DOHH2 (cell line): ENCODE results near the gene AKAP7.

Experiments used
- H3F3A ChIP-seq: fragments of 200-600 bp; sonication (generic), shearing (Covaris generic); 2 replicates; pipeline ENCODE4 v1.6.0; 2016; ENCODE audit warnings: antibody characterized with exemption, mild to moderate bottlenecking; ENCODE audit not compliant: control insufficient read depth, insufficient read depth
- H3K27ac ChIP-seq: fragments of 200-600 bp; sonication (generic); 2 replicates; pipeline ENCODE4 v1.5.1; 2014; ENCODE audit warnings: low read depth, mild to moderate bottlenecking, low read length, moderate library complexity
- H3K27me3 ChIP-seq: fragments of 200-600 bp; sonication (generic); 2 replicates; pipeline ENCODE4 v1.6.1; 2014; ENCODE audit warnings: mild to moderate bottlenecking, low read length, mixed read lengths; ENCODE audit not compliant: control insufficient read depth
- H3K36me3 ChIP-seq: fragments of 200-600 bp; sonication (generic); 2 replicates; pipeline ENCODE4 v1.6.1; 2014; ENCODE audit warnings: mild to moderate bottlenecking, low read length, moderate library complexity, mixed read lengths; ENCODE audit not compliant: control insufficient read depth
- H3K4me1 ChIP-seq: fragments of 200-600 bp; sonication (generic); 2 replicates; pipeline ENCODE4 v1.6.1; 2014; ENCODE audit warnings: mild to moderate bottlenecking, low read length, mixed read lengths; ENCODE audit not compliant: control insufficient read depth
- H3K4me2 ChIP-seq: fragments of 200-600 bp; sonication (generic); 2 replicates; pipeline ENCODE4 v1.6.0; 2014; ENCODE audit warnings: mild to moderate bottlenecking, low read length, moderate library complexity
- H3K4me3 ChIP-seq: fragments of 200-600 bp; sonication (generic); 2 replicates; pipeline ENCODE4 v1.5.1; 2014; ENCODE audit warnings: mild to moderate bottlenecking, low read length, mixed read lengths
- H3K79me2 ChIP-seq: fragments of 200-600 bp; sonication (generic); 2 replicates; pipeline ENCODE4 v1.6.1; 2014; ENCODE audit warnings: mild to moderate bottlenecking, low read length, mixed read lengths; ENCODE audit not compliant: control insufficient read depth
- H3K9me2 ChIP-seq: fragments of 200-600 bp; sonication (generic); replicated peaks from 2 replicates; pipeline ENCODE4 v1.6.1; 2014; ENCODE audit warnings: mild to moderate bottlenecking, low read length, mixed read lengths; ENCODE audit not compliant: control insufficient read depth
- H3K9me3 ChIP-seq: fragments of 200-600 bp; sonication (generic); 2 replicates; pipeline ENCODE4 v1.6.1; 2014; ENCODE audit warnings: antibody characterized with exemption, low read length, mixed read lengths; ENCODE audit not compliant: control insufficient read depth, insufficient read depth
- H4K20me1 ChIP-seq: fragments of 200-600 bp; sonication (generic); 2 replicates; pipeline ENCODE4 v1.6.0; 2014; ENCODE audit warnings: low read depth, mild to moderate bottlenecking, antibody characterized with exemption, low read length, moderate library complexity; ENCODE audit not compliant: control insufficient read depth, insufficient read depth
- EZH2phosphoT487 ChIP-seq: fragments of 200-600 bp; sonication (generic); IDR thresholded peaks from 2 replicates; pipeline ENCODE4 v1.6.1; 2017; ENCODE audit warnings: borderline replicate concordance, mild to moderate bottlenecking, antibody characterized with exemption, low read length, moderate library complexity, mixed read lengths
- TF ChIP-seq, protein P1 (sequence below): fragments of 200-600 bp; sonication (generic); IDR thresholded peaks from one replicate; pipeline ENCODE4 v1.5.1; 2014; ENCODE audit warnings: antibody characterized with exemption, mild to moderate bottlenecking, low read depth, low read length; ENCODE audit not compliant: poor library complexity, severe bottlenecking

Gene AKAP7

DNA sequence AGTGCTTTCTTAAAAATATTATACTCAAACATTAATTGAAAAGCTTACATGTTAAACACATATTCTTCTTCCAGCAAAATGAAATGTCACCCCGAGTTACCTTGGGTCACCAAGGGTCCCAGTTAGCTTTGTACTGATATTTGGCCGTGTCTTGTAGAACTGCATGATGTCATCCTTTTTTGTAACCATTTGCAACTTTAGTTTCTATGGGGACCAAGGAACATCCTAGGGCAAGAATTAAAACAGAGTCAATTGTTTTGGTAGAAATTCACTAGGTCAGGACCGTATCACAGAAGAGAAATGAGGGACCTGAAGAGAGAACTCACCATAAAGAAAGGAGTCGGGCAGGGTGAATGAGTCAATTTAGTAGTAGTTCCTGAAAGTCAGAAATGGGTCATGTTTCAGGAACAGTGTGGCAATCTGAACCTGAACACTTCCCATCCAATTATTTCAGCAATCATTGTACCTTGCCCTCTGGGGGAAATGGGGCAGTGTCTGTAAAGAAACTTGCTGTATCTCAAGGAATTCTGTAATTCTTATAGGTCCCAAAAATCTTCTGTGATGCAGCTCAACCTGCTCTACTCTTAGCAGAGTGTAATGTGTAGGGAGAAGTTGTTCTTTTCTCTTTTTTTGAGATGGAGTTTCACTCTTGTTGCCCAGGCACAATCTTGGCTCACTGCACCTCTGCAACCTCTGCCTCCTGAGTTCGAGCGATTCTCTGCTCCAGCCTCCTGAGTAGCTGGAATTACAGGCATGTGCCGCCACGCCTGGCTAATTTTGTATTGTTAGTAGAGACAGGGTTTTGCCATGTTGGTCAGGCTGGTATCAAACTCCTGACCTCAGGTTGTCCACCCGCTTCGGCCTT is 5.3 kb upstream of the AKAP7 start:
- H3K36me3 ChIP-seq = no peaks in the 10 kb centered on the region
- H3K27me3 ChIP-seq = peaks cover 20% of the 10 kb centered on the region
- H4K20me1 ChIP-seq = no peaks in the 10 kb centered on the region
- peaks cover 6% of the 10 kb centered on the region for H3K4me1 ChIP-seq
- no peak overlapping the region for H3K4me3 ChIP-seq
- TF ChIP-seq, protein P1, sequence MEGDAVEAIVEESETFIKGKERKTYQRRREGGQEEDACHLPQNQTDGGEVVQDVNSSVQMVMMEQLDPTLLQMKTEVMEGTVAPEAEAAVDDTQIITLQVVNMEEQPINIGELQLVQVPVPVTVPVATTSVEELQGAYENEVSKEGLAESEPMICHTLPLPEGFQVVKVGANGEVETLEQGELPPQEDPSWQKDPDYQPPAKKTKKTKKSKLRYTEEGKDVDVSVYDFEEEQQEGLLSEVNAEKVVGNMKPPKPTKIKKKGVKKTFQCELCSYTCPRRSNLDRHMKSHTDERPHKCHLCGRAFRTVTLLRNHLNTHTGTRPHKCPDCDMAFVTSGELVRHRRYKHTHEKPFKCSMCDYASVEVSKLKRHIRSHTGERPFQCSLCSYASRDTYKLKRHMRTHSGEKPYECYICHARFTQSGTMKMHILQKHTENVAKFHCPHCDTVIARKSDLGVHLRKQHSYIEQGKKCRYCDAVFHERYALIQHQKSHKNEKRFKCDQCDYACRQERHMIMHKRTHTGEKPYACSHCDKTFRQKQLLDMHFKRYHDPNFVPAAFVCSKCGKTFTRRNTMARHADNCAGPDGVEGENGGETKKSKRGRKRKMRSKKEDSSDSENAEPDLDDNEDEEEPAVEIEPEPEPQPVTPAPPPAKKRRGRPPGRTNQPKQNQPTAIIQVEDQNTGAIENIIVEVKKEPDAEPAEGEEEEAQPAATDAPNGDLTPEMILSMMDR = no peak
- TF ChIP-seq EZH2phosphoT487 = no peak
- 0 out of 2 replicates have a peak, but pooled peaks cover 2% of the 10 kb centered on the region for H3F3A ChIP-seq
- H3K79me2 ChIP-seq = no peaks in the 10 kb centered on the region
- no peaks in the 10 kb centered on the region for H3K9me2 ChIP-seq
- no peak overlapping the region for H3K4me2 ChIP-seq
- no peaks in the 10 kb centered on the region for H3K9me3 ChIP-seq
- no peak overlapping the region for H3K27ac ChIP-seq

DNA sequence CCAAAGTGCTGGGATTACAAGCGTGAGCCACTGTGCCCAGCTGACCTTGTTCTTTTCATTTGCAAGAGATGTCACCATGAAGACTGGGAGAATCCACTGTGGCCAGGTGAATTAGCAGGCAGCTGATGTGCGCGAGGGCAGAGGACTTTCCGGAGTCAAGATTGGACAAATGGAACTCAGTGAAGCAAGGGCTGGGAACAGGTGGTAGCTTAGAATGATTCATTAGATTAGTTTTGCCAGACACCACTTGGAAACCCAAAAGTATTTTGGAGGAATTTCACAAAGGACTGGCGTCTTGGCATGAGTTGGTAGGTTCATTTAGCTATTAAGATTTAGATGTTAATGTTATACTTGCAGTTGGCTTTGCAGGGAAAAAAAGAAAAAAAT is 4.7 kb upstream of the AKAP7 start:
- H3K9me3 ChIP-seq = no peaks in the 10 kb centered on the region
- no peaks in the 10 kb centered on the region for H3K9me2 ChIP-seq
- no peak overlapping the region for H3K4me2 ChIP-seq
- H3K27ac ChIP-seq = no peak overlapping the region
- no peaks in the 10 kb centered on the region for H4K20me1 ChIP-seq
- peaks cover 23% of the 10 kb centered on the region for H3K27me3 ChIP-seq
- TF ChIP-seq, protein P1 = no peak
- TF ChIP-seq EZH2phosphoT487 = no peak
- no peak overlapping the region for H3K4me3 ChIP-seq
- no peaks in the 10 kb centered on the region for H3K79me2 ChIP-seq
- H3F3A ChIP-seq = 0 out of 2 replicates have a peak, but pooled peaks cover 2% of the 10 kb centered on the region
- no peaks in the 10 kb centered on the region for H3K36me3 ChIP-seq
- H3K4me1 ChIP-seq = peaks cover 8% of the 10 kb centered on the region

DNA sequence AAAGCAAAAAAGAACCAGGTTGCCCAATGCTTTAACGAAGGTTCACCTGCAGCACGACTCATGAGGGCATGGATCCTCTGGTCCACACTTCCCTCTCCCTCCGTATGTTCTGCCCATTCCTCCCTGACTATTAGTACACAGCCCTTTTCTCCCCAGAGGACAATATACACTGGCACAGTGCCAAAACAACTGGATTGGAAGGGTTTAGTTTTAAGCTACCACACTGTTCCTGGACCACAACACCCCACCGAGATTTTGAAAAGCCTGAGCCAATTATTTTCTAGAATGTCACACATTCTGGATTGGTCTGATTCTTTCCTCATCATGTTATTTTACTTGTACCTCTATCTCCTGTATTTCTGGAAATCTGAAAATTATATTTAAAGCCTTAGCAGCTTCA is 2.9 kb upstream of the AKAP7 start:
- H3K27me3 ChIP-seq = peaks cover 32% of the 10 kb centered on the region

More for the DNA sequence above, 2.9 kb upstream of the AKAP7 start:
- no peak overlapping the region for H3K4me2 ChIP-seq
- H3K36me3 ChIP-seq = no peaks in the 10 kb centered on the region
- peaks cover 15% of the 10 kb centered on the region for H3K4me1 ChIP-seq
- no peak overlapping the region for H3K27ac ChIP-seq
- H4K20me1 ChIP-seq = no peaks in the 10 kb centered on the region
- TF ChIP-seq, protein P1 = no peak
- TF ChIP-seq EZH2phosphoT487 = no peak
- no peaks in the 10 kb centered on the region for H3K79me2 ChIP-seq
- no peaks in the 10 kb centered on the region for H3K9me2 ChIP-seq
- no peaks in the 10 kb centered on the region for H3K9me3 ChIP-seq
- H3F3A ChIP-seq = 0 out of 2 replicates have a peak, but pooled peaks cover 2% of the 10 kb centered on the region
- no peak overlapping the region for H3K4me3 ChIP-seq
